ENCODE data around the gene EGFR.

GRCh38 chr7:55193245-55193644 lies 174.4 kb downstream of the EGFR start:
- no peak for TF ChIP-seq CTCF (IDR thresholded peaks at IDR 0.05)
- no peak for TF ChIP-seq POLR2A (IDR thresholded peaks at IDR 0.05)

All from uterus (tissue), 2 donors.